Thymus (tissue), 11 donors: Measurements from ENCODE around the gene FBXW8. TPM values are rescaled to one million over a fixed set of nuclear protein-coding genes. Genes with fewer than 3 reads are reported as not detected.
"Not testable (repeated sequence)": the region's sequence is repeated elsewhere in the genome, so short reads cannot be mapped to it uniquely, and the experiment has no call there.

ENCODE experiments used
- DNase-seq, 9 donors: peaks; one replicate each; pipeline ENCODE4 v3.0.0-alpha.2; 2013; ENCODE audit warnings: low spot score in 9 of 9, low read depth in 6 of 9, missing footprints in 1 of 9
- H3K27ac ChIP-seq, 2 donors: one replicate each; pipeline ENCODE4 v1.5.1; 2013; ENCODE audit warnings: control low read depth in 1 of 2, low read depth in 1 of 2, low read length in 1 of 2, mild to moderate bottlenecking in 1 of 2, moderate library complexity in 1 of 2
- H3K27me3 ChIP-seq, 2 donors: one replicate each; pipeline ENCODE4 v1.5.1; 2013; ENCODE audit warnings: low read length in 1 of 2; ENCODE audit not compliant: control insufficient read depth in 2 of 2, insufficient read depth in 1 of 2
- H3K36me3 ChIP-seq, 2 donors: one replicate each; pipeline ENCODE4 v1.5.1; 2013; ENCODE audit warnings: low read length in 1 of 2, mild to moderate bottlenecking in 1 of 2, moderate library complexity in 1 of 2; ENCODE audit not compliant: control insufficient read depth in 2 of 2, insufficient read depth in 2 of 2
- H3K4me1 ChIP-seq, 2 donors: one replicate each; pipeline ENCODE4 v1.5.1; 2013; ENCODE audit warnings: low read length in 2 of 2; ENCODE audit not compliant: control insufficient read depth in 2 of 2, insufficient read depth in 2 of 2
- H3K4me3 ChIP-seq, 2 donors: one replicate each; pipeline ENCODE4 v1.5.1; 2013; ENCODE audit warnings: low read length in 2 of 2, control low read depth in 1 of 2, mild to moderate bottlenecking in 1 of 2
- H3K9me3 ChIP-seq, 2 donors: one replicate each; pipeline ENCODE4 v1.5.1; 2013; ENCODE audit warnings: low read length in 1 of 2, mild to moderate bottlenecking in 1 of 2; ENCODE audit not compliant: control insufficient read depth in 2 of 2, insufficient read depth in 1 of 2
- WGBS: extraction: QIAGEN DNeasy Blood & Tissue Kit; methylation state at CpG from one replicate; pipeline ENCODE4 v1.1.7; 2013; 5-methylcytosine and 5-hydroxymethylcytosine counted together
- polyA plus RNA-seq: library from polyadenylated mRNA; stranded (reverse); fragments of 200-250 nt; gene quantifications from one replicate; pipeline ENCODE4 v1.2.3, GENCODE V29; 2013
- total RNA-seq: library from RNA; stranded (reverse); fragments of 120-200 nt; gene quantifications from one replicate; pipeline ENCODE4 v1.2.4, GENCODE V29; 2013
- donor health status: healthy.

The FBXW8 gene
- total and polyA plus RNA-seq, 2 donors: 4.5 to 6.0 TPM

- H3K4me1 ChIP-seq: peaks cover 0 to 30% of the 10 kb centered on the region in 2 donors
Observed at GRCh38 chr12:117053050-117053400, 142.3 kb downstream of the FBXW8 start.

GRCh38 chr12:117053597-117054201, 142.9 kb downstream of the FBXW8 start:
- H3K4me1 ChIP-seq: peaks cover 0 to 26% of the 10 kb centered on the region in 2 donors
- H3K9me3 ChIP-seq: no peaks in the 10 kb centered on the region
- H3K4me3 ChIP-seq: no peak overlapping the region
- no peak overlapping the region for H3K27ac ChIP-seq
- no peak for DNase-seq
- no peaks in the 10 kb centered on the region for H3K27me3 ChIP-seq
- 86% methylated on average over 18 of the region's 18 CpGs for WGBS
- H3K36me3 ChIP-seq: no peaks in the 10 kb centered on the region

More at GRCh38 chr12:117053050-117053400, 142.3 kb downstream of the FBXW8 start:
- no peak for DNase-seq
- no peak overlapping the region for H3K4me3 ChIP-seq
- H3K36me3 ChIP-seq: peaks cover 3 to 4% of the 10 kb centered on the region in 2 donors
- no peak overlapping the region for H3K27ac ChIP-seq
- WGBS: 87% methylated on average over 9 of the region's 9 CpGs
- H3K27me3 ChIP-seq: no peaks in the 10 kb centered on the region
- no peaks in the 10 kb centered on the region for H3K9me3 ChIP-seq

GRCh38 chr12:117054279-117054678, 143.5 kb downstream of the FBXW8 start:
- Histone ChIP-seq H3K27me3 (no peaks in the 10 kb centered on the region), H3K36me3 (no peaks in the 10 kb centered on the region), H3K4me3 (no peak overlapping the region), H3K4me1 (peaks cover 0 to 26% of the 10 kb centered on the region in 2 donors), H3K27ac (no peak overlapping the region), H3K9me3 (no peaks in the 10 kb centered on the region)
- no peak for DNase-seq
- WGBS: 95% methylated on average over 6 of the region's 6 CpGs

- 97% methylated on average over 8 of the region's 8 CpGs for WGBS
- not testable (repeated sequence) for DNase-seq, H3K9me3 ChIP-seq, H3K36me3 ChIP-seq, H3K4me3 ChIP-seq, H3K27ac ChIP-seq, H3K27me3 ChIP-seq
- peaks cover 8 to 35% of the 10 kb centered on the region in 2 donors for H3K4me1 ChIP-seq
Observed at GRCh38 chr12:117057626-117058025, 146.9 kb downstream of the FBXW8 start.

- Histone ChIP-seq H3K4me1 (peaks cover 16 to 36% of the 10 kb centered on the region in 2 donors), H3K36me3 (no peaks in the 10 kb centered on the region), H3K4me3 (no peak overlapping the region), H3K27me3 (no peaks in the 10 kb centered on the region), H3K27ac (no peak overlapping the region), H3K9me3 (no peaks in the 10 kb centered on the region)
- no peak for DNase-seq
- 94% methylated on average over 3 of the region's 3 CpGs for WGBS
Observed at GRCh38 chr12:117058442-117059072, 147.8 kb downstream of the FBXW8 start.

GRCh38 chr12:117059156-117059555, 148.4 kb downstream of the FBXW8 start:
- 96% methylated on average over 8 of the region's 8 CpGs for WGBS
- no peaks in the 10 kb centered on the region for H3K27me3 ChIP-seq
- no peak for DNase-seq
- H3K4me3 ChIP-seq: no peak overlapping the region
- H3K4me1 ChIP-seq: peaks cover 19 to 38% of the 10 kb centered on the region in 2 donors
- H3K36me3 ChIP-seq: no peaks in the 10 kb centered on the region
- H3K27ac ChIP-seq: no peak overlapping the region
- H3K9me3 ChIP-seq: no peaks in the 10 kb centered on the region

GRCh38 chr12:117060246-117060928, 149.6 kb downstream of the FBXW8 start:
- H3K27ac ChIP-seq: peak overlapping the region in 1 of 2 donors; percentile 66
- H3K27me3 ChIP-seq: no peaks in the 10 kb centered on the region
- no peaks in the 10 kb centered on the region for H3K9me3 ChIP-seq
- no peak overlapping the region for H3K4me3 ChIP-seq
- whole genome bisulfite sequencing: 94% methylated on average over 21 of the region's 21 CpGs
- DNase-seq: no peak
- H3K36me3 ChIP-seq: no peaks in the 10 kb centered on the region
- peaks cover 19 to 50% of the 10 kb centered on the region in 2 donors for H3K4me1 ChIP-seq

- Histone ChIP-seq H3K27ac (peak overlapping the region in 1 of 2 donors; percentile 69), H3K4me3 (no peak overlapping the region), H3K27me3 (no peaks in the 10 kb centered on the region), H3K36me3 (no peaks in the 10 kb centered on the region), H3K9me3 (no peaks in the 10 kb centered on the region), H3K4me1 (peaks cover 19 to 55% of the 10 kb centered on the region in 2 donors)
- WGBS: 69% methylated on average over 8 of the region's 8 CpGs
- DNase-seq: no peak
Observed at GRCh38 chr12:117060929-117061305, 150.2 kb downstream of the FBXW8 start.

- H3K9me3 ChIP-seq: no peaks in the 10 kb centered on the region
- WGBS: 96% methylated on average over 4 of the region's 4 CpGs
- no peaks in the 10 kb centered on the region for H3K27me3 ChIP-seq
- no peak overlapping the region for H3K4me3 ChIP-seq
- DNase-seq: no peak
- peak overlapping the region in 1 of 2 donors; percentile 69 for H3K27ac ChIP-seq
- no peaks in the 10 kb centered on the region for H3K36me3 ChIP-seq
- H3K4me1 ChIP-seq: peaks cover 19 to 57% of the 10 kb centered on the region in 2 donors
Observed at GRCh38 chr12:117061555-117062079, 150.9 kb downstream of the FBXW8 start.
